Measurements from ENCODE around the gene RPL32. TPM values are rescaled to one million over a fixed set of nuclear protein-coding genes. Genes with fewer than 3 reads are reported as not detected.

RPL32 gene
- polyA plus RNA-seq, 3 donors, result 932 to 1,052 (median 942) TPM

- Mint-ChIP-seq H3K27me3 (ENCODE audit: low read depth in 3 of 3) (peaks cover 0 to 2% (median 0%) of the 10 kb centered on the region in 3 donors), H3K36me3 (peaks cover 27 to 28% of the 10 kb centered on the region in 2 donors), H3K4me1 (peaks cover 39% of the 10 kb centered on the region), H3K9me3 (no peaks in the 10 kb centered on the region), H3K4me3 (no peak overlapping the region), H3K27ac (no peak overlapping the region)
- Histone ChIP-seq H3K27me3 (ENCODE audit: control insufficient read depth in 2 of 2, insufficient read depth in 2 of 2, low read length in 2 of 2) (no peaks in the 10 kb centered on the region), H3K9me3 (replicated peaks in 1 of 2; ENCODE audit: control insufficient read depth in 1 of 2, insufficient read depth in 1 of 2, low read length in 2 of 2) (no peaks in the 10 kb centered on the region), H3K4me1 (ENCODE audit: control insufficient read depth in 1 of 2, insufficient read depth in 2 of 2, low read length in 2 of 2) (peaks cover 16 to 22% of the 10 kb centered on the region in 2 donors), H3K27ac (ENCODE audit: low read depth in 1 of 2, low read length in 2 of 2) (no peak overlapping the region), H3K79me2 (ENCODE audit: insufficient read depth, low read length) (peaks cover 39% of the 10 kb centered on the region), H3K4me2 (replicated peaks; ENCODE audit: extremely low read depth, low read length, poor library complexity, severe bottlenecking) (no peak overlapping the region), H3K9ac (ENCODE audit: insufficient read depth, low read length, poor library complexity, severe bottlenecking) (no peak overlapping the region), H2AFZ (ENCODE audit: insufficient read depth, low read depth, low read length, poor library complexity, severe bottlenecking) (peak overlapping the region; percentile 3), H4K20me1 (ENCODE audit: insufficient read depth, low read length) (peaks cover 32% of the 10 kb centered on the region), H3K4me3 (replicated peaks in 1 of 3; ENCODE audit: low read depth in 2 of 3, low read length in 3 of 3) (no peak overlapping the region), H3K36me3 (replicated peaks in 1 of 2; ENCODE audit: control insufficient read depth in 1 of 2, insufficient read depth in 2 of 2, low read length in 2 of 2) (peaks cover 23 to 24% of the 10 kb centered on the region in 2 donors)
- intact Hi-C loops (cut with micrococcal nuclease), result loop anchor here in 1 of 2 donors (5.0 kb wide), 1 partner anchor 285 kb away; the partner anchor contains the start of gene MKRN2
- TF ChIP-seq CTCF (IDR thresholded peaks at IDR 0.05), result no peak
- no peak for DNase-seq
- WGBS (ENCODE audit: insufficient coverage), result 97% methylated on average over 3 of the region's 4 CpGs
Observed at GRCh38 chr3:12842469-12842868, 1.1 kb upstream of the RPL32 start.

- H3K27ac ChIP-seq (ENCODE audit: low read depth in 1 of 2, low read length in 2 of 2), result peak overlapping the region in 1 of 2 donors; percentile 98
- peaks cover 28 to 29% of the 10 kb centered on the region in 2 donors for H3K36me3 ChIP-seq (replicated peaks in 1 of 2; ENCODE audit: control insufficient read depth in 1 of 2, insufficient read depth in 2 of 2, low read length in 2 of 2)
- Mint-ChIP-seq H3K4me1 (peaks cover 41% of the 10 kb centered on the region), H3K27me3 (ENCODE audit: low read depth in 3 of 3) (peaks cover 0 to 2% (median 0%) of the 10 kb centered on the region in 3 donors), H3K4me3 (peak overlapping the region; percentile 47 to 96), H3K36me3 (peaks cover 32 to 33% of the 10 kb centered on the region in 2 donors), H3K9me3 (no peaks in the 10 kb centered on the region), H3K27ac (peak overlapping the region in 4 of 7 donors; percentile 97 to 100 (median 98))
- 80% methylated on average over 1 of the region's 7 CpGs for WGBS (ENCODE audit: insufficient coverage)
- DNase-seq, result no peak
- peak overlapping the region; percentile 84 for H2AFZ ChIP-seq (ENCODE audit: insufficient read depth, low read depth, low read length, poor library complexity, severe bottlenecking)
- peak overlapping the region in 1 of 3 experiments; percentile 84 for H3K4me3 ChIP-seq (replicated peaks in 1 of 3; ENCODE audit: low read depth in 2 of 3, low read length in 3 of 3)
- peaks cover 16 to 22% of the 10 kb centered on the region in 2 donors for H3K4me1 ChIP-seq (ENCODE audit: control insufficient read depth in 1 of 2, insufficient read depth in 2 of 2, low read length in 2 of 2)
- H4K20me1 ChIP-seq (ENCODE audit: insufficient read depth, low read length), result peaks cover 37% of the 10 kb centered on the region
- H3K79me2 ChIP-seq (ENCODE audit: insufficient read depth, low read length), result peaks cover 43% of the 10 kb centered on the region
- peak overlapping the region; percentile 93 for H3K9ac ChIP-seq (ENCODE audit: insufficient read depth, low read length, poor library complexity, severe bottlenecking)
- intact Hi-C loops (cut with micrococcal nuclease), result loop anchor here in 1 of 2 donors (5.0 kb wide), 1 partner anchor 285 kb away; the partner anchor contains the start of gene MKRN2
- TF ChIP-seq CTCF (IDR thresholded peaks at IDR 0.05), result peak; percentile 40
- no peaks in the 10 kb centered on the region for H3K9me3 ChIP-seq (replicated peaks in 1 of 2; ENCODE audit: control insufficient read depth in 1 of 2, insufficient read depth in 1 of 2, low read length in 2 of 2)
- H3K27me3 ChIP-seq (ENCODE audit: control insufficient read depth in 2 of 2, insufficient read depth in 2 of 2, low read length in 2 of 2), result no peaks in the 10 kb centered on the region
- peak overlapping the region; percentile 88 for H3K4me2 ChIP-seq (replicated peaks; ENCODE audit: extremely low read depth, low read length, poor library complexity, severe bottlenecking)
Observed at GRCh38 chr3:12841970-12842328, 584 bp upstream of the RPL32 start.
